ENCODE results near the gene LRRC1. TPM values are rescaled to one million over a fixed set of nuclear protein-coding genes. Genes with fewer than 3 reads are reported as not detected.

LRRC1 gene
- total RNA-seq, 1 donor from 2014 or later, result 14.3 TPM

GRCh38 chr6:53845280-53846195 is 50.7 kb downstream of the LRRC1 start:
- H3K27ac Mint-ChIP-seq (ENCODE audit: unreplicated experiment), result no peak overlapping the region
- TF ChIP-seq EZH2 (IDR thresholded peaks at IDR 0.05; ENCODE audit: insufficient read depth, low read length), result no peak
- no peak for TF ChIP-seq CTCF (IDR thresholded peaks at IDR 0.05; ENCODE audit: insufficient read depth, low read depth, low read length)
- no peak overlapping the region for H2AFZ ChIP-seq (ENCODE audit: low read depth, low read length)
- H3K27me3 Mint-ChIP-seq (ENCODE audit: low read depth, unreplicated experiment), result no peaks in the 10 kb centered on the region
- no peaks in the 10 kb centered on the region for H3K4me1 ChIP-seq (ENCODE audit: insufficient read depth, low read length)
- H3K4me2 ChIP-seq (ENCODE audit: low read length), result no peak overlapping the region
- no peak for FAIRE-seq
- no peaks in the 10 kb centered on the region for H3K4me1 Mint-ChIP-seq (ENCODE audit: low read depth, unreplicated experiment)
- H3K27me3 ChIP-seq (ENCODE audit: insufficient read depth, low read length), result no peaks in the 10 kb centered on the region
- H3K27ac ChIP-seq (ENCODE audit: low read depth, low read length), result no peak overlapping the region
- H3K36me3 Mint-ChIP-seq (ENCODE audit: low read depth, unreplicated experiment), result peaks cover 2% of the 10 kb centered on the region
- no peaks in the 10 kb centered on the region for H3K9me3 ChIP-seq (ENCODE audit: insufficient read depth, low read depth, low read length)
- no peak overlapping the region for H3K9ac ChIP-seq (ENCODE audit: low read length)
- no peaks in the 10 kb centered on the region for H3K79me2 ChIP-seq (ENCODE audit: insufficient read depth, low read length)
- no peaks in the 10 kb centered on the region for H3K36me3 ChIP-seq (ENCODE audit: insufficient read depth, low read length)
- no peak for DNase-seq (ENCODE audit: low read depth)
- peaks cover 2% of the 10 kb centered on the region for H3K9me3 Mint-ChIP-seq (ENCODE audit: unreplicated experiment)
- H3K4me3 Mint-ChIP-seq (ENCODE audit: unreplicated experiment), result no peak overlapping the region
- no peaks in the 10 kb centered on the region for H4K20me1 ChIP-seq (ENCODE audit: insufficient read depth, low read length)
- no peak overlapping the region for H3K4me3 ChIP-seq (ENCODE audit: insufficient read depth, low read depth, low read length)

GRCh38 chr6:53846250-53846649 is 51.4 kb downstream of the LRRC1 start:
- H3K4me3 Mint-ChIP-seq (ENCODE audit: unreplicated experiment), result no peak overlapping the region
- no peak overlapping the region for H3K4me3 ChIP-seq (ENCODE audit: insufficient read depth, low read depth, low read length)
- H3K27me3 ChIP-seq (ENCODE audit: insufficient read depth, low read length), result no peaks in the 10 kb centered on the region
- no peak overlapping the region for H2AFZ ChIP-seq (ENCODE audit: low read depth, low read length)
- no peaks in the 10 kb centered on the region for H3K27me3 Mint-ChIP-seq (ENCODE audit: low read depth, unreplicated experiment)
- DNase-seq (ENCODE audit: low read depth) (no peak), FAIRE-seq (no peak)
- no peak overlapping the region for H3K27ac Mint-ChIP-seq (ENCODE audit: unreplicated experiment)
- no peaks in the 10 kb centered on the region for H3K9me3 Mint-ChIP-seq (ENCODE audit: unreplicated experiment)
- H3K9ac ChIP-seq (ENCODE audit: low read length), result no peak overlapping the region
- peaks cover 2% of the 10 kb centered on the region for H3K36me3 Mint-ChIP-seq (ENCODE audit: low read depth, unreplicated experiment)
- no peaks in the 10 kb centered on the region for H3K79me2 ChIP-seq (ENCODE audit: insufficient read depth, low read length)
- no peak overlapping the region for H3K27ac ChIP-seq (ENCODE audit: low read depth, low read length)
- no peak for TF ChIP-seq CTCF (IDR thresholded peaks at IDR 0.05; ENCODE audit: insufficient read depth, low read depth, low read length)
- no peak for TF ChIP-seq EZH2 (IDR thresholded peaks at IDR 0.05; ENCODE audit: insufficient read depth, low read length)
- no peaks in the 10 kb centered on the region for H3K4me1 ChIP-seq (ENCODE audit: insufficient read depth, low read length)
- no peaks in the 10 kb centered on the region for H3K4me1 Mint-ChIP-seq (ENCODE audit: low read depth, unreplicated experiment)
- no peaks in the 10 kb centered on the region for H3K9me3 ChIP-seq (ENCODE audit: insufficient read depth, low read depth, low read length)
- no peaks in the 10 kb centered on the region for H4K20me1 ChIP-seq (ENCODE audit: insufficient read depth, low read length)
- no peak overlapping the region for H3K4me2 ChIP-seq (ENCODE audit: low read length)
- no peaks in the 10 kb centered on the region for H3K36me3 ChIP-seq (ENCODE audit: insufficient read depth, low read length)

- H2AFZ ChIP-seq (ENCODE audit: low read depth, low read length), result no peak overlapping the region
- H3K36me3 ChIP-seq (ENCODE audit: insufficient read depth, low read length), result no peaks in the 10 kb centered on the region
- FAIRE-seq (no peak), DNase-seq (ENCODE audit: low read depth) (no peak)
- no peaks in the 10 kb centered on the region for H3K27me3 ChIP-seq (ENCODE audit: insufficient read depth, low read length)
- H3K9ac ChIP-seq (ENCODE audit: low read length), result no peak overlapping the region
- no peaks in the 10 kb centered on the region for H3K4me1 ChIP-seq (ENCODE audit: insufficient read depth, low read length)
- no peak overlapping the region for H3K4me3 ChIP-seq (ENCODE audit: insufficient read depth, low read depth, low read length)
- H3K4me2 ChIP-seq (ENCODE audit: low read length), result no peak overlapping the region
- H3K27me3 Mint-ChIP-seq (ENCODE audit: low read depth, unreplicated experiment), result no peaks in the 10 kb centered on the region
- no peaks in the 10 kb centered on the region for H3K9me3 ChIP-seq (ENCODE audit: insufficient read depth, low read depth, low read length)
- H3K27ac Mint-ChIP-seq (ENCODE audit: unreplicated experiment), result no peak overlapping the region
- no peak overlapping the region for H3K4me3 Mint-ChIP-seq (ENCODE audit: unreplicated experiment)
- no peaks in the 10 kb centered on the region for H3K4me1 Mint-ChIP-seq (ENCODE audit: low read depth, unreplicated experiment)
- no peak overlapping the region for H3K27ac ChIP-seq (ENCODE audit: low read depth, low read length)
- H3K79me2 ChIP-seq (ENCODE audit: insufficient read depth, low read length), result no peaks in the 10 kb centered on the region
- H3K36me3 Mint-ChIP-seq (ENCODE audit: low read depth, unreplicated experiment), result peaks cover 5% of the 10 kb centered on the region
- H3K9me3 Mint-ChIP-seq (ENCODE audit: unreplicated experiment), result no peaks in the 10 kb centered on the region
- no peaks in the 10 kb centered on the region for H4K20me1 ChIP-seq (ENCODE audit: insufficient read depth, low read length)
- no peak for TF ChIP-seq CTCF (IDR thresholded peaks at IDR 0.05; ENCODE audit: insufficient read depth, low read depth, low read length)
- TF ChIP-seq EZH2 (IDR thresholded peaks at IDR 0.05; ENCODE audit: insufficient read depth, low read length), result no peak
Observed at GRCh38 chr6:53847796-53848314, 53.0 kb downstream of the LRRC1 start.

Measured in astrocyte (in vitro differentiated cells and primary cell).